Activated CD4-positive, CD25-positive, alpha-beta regulatory T cell treated with anti-CD3 and anti-CD28 coated beads, Interleukin-2, amount 50 U/mL, for 24 hours (primary cell): ENCODE data around the gene RNF181.
"Not testable (repeated sequence)": the region's sequence is repeated elsewhere in the genome, so short reads cannot be mapped to it uniquely, and the experiment has no call there.

ENCODE experiments used
- ATAC-seq, 2 donors: fragments of 150-1000 bp; cut with Tn5 transposase; one replicate each; pipeline ENCODE4 v1.10.0; 2021; ENCODE audit warnings: mild to moderate bottlenecking in 1 of 2, moderate library complexity in 1 of 2

The RNF181 gene

GRCh38 chr2:85596486-85597143, 1.1 kb downstream of the RNF181 start:
- ATAC-seq, result no peak

DNA sequence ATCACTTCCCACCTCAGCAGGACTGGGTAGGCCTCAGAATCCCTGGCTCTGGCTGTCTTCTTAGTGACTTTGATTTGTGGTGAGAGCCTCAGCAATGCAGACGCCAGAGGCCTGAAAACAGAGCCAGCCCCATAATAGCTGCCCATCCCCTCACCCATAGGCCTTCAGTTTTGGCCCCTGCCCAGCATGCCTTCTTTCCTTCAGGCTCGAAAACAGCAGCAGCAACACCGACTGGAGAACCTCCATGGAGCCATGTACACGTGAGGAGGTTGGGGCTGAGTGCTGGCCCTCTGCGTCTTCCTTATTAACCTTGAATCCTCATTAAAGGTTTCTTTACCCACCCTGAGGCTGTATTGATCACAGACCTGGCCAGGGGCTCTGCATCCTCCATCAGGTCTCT, 1.7 kb downstream of the RNF181 start:
- no peak for ATAC-seq

DNA sequence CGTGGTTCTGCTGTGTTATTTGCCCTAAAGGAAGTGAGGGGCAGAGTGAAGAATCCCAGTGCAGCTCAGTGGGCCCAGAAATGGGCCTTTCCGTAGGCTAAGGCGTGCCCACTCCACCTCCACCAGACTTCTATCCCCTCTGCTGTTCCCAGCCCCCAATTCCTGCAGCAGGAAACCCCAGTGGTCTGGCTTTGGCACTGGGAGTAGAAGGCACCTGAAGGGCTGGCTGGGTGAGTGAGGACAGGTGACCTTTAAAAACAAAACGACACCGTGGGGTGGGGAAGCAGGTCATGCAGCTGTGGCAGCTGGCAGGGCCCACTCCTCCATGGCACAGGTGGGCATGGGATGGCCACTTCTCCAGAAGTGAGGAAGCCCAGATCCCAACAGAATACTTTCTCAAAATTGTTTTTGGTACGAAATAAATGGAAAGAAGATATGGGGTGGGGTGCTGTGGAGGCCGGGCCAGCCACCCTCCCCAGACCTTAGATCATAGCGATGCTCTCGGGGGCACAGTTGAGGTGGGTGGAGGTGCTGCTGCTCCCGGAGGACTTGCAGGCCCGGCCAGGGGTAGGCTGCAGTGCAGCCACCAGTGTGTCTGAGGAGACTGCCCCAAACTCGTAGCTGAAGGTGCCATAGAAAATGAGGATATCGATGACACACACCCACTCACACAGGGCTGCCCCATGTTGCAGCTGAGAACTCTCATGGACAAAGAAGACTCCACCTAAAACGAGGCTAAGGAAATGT, 3.2 kb downstream of the RNF181 start:
- ATAC-seq, result no peak

GRCh38 chr2:85599468-85600234, 4.1 kb downstream of the RNF181 start:
- no peak for ATAC-seq

DNA sequence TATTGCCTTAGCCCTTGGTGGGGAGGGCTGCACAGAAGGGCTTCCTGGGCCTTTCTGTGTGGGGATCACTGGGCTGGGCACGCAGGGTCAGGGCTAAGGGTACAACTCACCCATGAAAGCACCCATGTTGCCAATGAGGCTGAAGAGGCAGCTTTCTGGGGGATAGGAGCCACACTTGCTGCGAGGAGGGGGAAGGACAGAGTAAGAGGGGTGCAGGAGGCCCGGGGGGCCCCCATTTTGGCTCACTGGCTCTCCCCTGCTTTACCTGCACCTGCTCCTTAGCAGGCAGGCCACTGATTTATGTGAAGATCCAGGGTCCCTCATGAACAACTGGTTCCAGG, 4.7 kb downstream of the RNF181 start:
- ATAC-seq, result no peak

GRCh38 chr2:85600951-85601770, 5.6 kb downstream of the RNF181 start:
- no peak for ATAC-seq

DNA sequence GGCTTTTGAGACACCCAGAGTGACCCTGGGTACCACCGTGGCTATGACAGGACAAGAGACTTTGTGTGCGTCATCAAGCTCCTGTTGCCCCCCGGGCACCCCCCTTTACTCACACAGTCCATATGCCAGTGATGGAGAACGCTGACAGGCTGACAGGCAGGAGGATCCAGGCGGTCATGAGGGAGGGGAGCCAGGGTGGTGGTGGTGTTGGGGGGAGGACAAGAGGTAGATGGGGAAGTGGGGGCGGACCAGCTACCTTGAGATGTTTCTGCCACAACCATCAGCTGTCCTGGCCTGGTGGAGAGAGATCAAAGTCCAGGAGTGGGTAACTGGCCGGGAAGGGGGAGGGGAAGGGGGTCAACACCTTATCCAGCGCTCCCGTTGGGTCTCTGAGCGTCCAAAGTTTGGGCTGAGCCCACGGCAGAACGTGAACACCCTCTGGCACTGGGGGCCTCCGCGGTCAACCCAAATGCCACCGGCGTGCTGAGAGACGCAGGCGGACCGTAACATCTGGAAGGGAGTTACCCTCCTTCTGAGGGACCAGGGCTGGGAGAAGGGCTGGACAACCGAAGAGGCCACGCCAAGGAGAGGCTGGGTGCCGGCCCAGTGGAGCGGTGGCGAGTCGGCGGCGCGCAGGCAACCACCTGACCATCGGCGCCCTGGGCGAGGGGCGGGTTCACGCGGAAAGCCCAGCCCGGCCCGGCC, 6.4 kb downstream of the RNF181 start:
- peak; percentile 8 to 9 for ATAC-seq

DNA sequence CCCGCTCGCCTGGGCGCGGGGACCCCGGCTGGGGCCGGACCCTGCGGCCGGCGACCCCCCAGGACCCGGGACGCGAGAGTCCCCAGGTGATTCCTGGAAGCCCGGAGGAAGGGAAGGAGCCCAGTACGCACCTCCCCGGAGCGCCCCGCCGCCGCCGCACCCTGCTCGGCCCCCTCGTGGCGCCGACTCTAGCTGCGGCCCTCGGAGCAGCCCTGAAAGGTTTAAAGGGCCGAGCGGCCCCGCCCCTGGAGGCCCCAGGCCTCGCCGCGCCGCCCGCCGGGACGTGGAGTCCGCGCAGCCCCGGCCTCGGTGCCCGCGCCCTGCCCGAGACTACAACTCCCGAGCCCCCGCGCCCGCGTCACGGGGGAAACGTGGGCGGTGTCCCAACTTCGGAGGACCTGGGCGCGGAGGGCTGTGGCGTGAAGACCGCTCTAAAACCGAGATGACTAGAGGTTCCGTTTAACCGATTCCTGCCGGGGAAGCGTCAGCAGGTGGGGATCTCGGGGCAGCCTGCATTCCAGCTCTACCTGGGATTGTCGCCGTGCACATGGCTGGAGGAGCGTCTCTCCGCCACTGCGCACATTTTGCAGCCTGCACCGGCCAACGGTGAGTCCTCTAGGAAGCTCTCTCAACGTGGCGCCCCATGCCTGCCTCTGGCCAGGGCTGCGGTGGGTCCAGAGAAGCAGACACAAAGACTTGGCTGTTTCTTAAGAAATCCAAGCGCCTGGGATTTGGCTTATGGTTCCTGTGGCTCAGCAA, 7.1 kb downstream of the RNF181 start, which contains the start of gene TMEM150A:
TSS of gene TMEM150A (minus strand) at position 223 of the 759 bp plus-strand sequence. CDS start 750 bp downstream, outside the sequence.
- ATAC-seq, result peak; percentile 98

DNA sequence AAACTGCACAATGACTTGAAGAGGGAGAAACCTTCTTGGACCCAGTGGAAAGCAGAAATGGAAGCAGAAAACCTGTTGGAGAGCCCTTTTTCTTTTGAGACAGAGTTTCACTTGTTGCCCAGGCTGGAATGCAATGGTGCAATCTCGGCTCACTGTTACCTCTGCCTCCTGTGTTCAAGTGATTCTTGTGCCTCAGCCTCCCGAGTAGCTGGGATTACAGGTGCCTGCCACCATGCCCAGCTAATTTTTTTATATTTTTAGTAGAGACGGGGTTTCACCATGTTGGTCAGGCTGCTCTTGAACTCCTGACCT, 8.5 kb downstream of the RNF181 start:
- not testable (repeated sequence) for ATAC-seq

- no peak for ATAC-seq
Measured at GRCh38 chr2:85604568-85605339, 9.2 kb downstream of the RNF181 start.

DNA sequence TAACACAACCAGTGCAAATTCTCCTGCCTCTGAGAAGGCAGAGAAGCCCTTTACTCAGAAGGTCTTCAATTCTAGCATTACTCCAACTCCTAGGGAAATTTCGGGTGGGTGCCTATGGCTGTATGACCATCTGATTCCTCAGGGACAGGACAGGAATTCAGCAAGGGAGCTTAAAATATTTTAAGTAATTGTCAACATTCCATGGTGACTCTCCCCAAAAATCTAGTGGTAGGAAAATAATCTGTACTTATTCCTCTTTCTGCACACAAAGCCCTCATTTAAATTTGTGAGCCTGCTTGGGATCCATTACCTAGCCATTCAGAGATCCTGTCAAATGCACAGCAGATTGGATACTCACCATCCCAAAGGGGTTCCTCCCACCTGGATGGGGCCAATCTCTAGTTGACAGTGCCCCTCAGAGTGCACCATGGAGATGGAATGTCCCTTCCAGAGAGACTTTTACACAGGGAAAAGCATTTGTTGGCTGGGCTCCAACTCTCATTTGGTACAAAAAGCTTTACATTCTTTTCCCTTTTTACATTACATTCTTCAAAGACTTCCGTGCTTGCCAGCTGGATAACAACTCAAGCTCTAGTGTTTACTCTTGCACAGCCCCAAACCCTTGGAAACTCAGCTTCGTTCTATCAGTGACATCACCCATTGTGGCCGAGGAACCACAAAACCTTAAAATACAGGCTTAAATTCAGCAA, 10.0 kb downstream of the RNF181 start:
- no peak for ATAC-seq

DNA sequence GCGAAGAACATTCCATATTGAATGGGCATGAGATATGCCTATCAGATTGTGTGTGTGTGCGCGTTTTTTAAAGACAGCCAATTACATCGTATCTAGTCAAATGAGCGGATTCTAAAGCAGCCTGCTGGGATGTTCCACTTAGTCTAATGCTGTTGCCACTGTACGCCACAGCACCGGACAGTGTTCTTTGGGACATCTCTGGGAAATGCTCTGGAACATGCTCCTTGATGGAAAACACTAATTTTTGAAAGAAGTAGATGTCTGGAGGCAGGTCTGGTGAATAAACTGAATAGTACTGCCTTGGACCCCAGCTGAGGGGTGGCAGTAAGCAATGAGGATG, 10.5 kb downstream of the RNF181 start:
- no peak for ATAC-seq

DNA sequence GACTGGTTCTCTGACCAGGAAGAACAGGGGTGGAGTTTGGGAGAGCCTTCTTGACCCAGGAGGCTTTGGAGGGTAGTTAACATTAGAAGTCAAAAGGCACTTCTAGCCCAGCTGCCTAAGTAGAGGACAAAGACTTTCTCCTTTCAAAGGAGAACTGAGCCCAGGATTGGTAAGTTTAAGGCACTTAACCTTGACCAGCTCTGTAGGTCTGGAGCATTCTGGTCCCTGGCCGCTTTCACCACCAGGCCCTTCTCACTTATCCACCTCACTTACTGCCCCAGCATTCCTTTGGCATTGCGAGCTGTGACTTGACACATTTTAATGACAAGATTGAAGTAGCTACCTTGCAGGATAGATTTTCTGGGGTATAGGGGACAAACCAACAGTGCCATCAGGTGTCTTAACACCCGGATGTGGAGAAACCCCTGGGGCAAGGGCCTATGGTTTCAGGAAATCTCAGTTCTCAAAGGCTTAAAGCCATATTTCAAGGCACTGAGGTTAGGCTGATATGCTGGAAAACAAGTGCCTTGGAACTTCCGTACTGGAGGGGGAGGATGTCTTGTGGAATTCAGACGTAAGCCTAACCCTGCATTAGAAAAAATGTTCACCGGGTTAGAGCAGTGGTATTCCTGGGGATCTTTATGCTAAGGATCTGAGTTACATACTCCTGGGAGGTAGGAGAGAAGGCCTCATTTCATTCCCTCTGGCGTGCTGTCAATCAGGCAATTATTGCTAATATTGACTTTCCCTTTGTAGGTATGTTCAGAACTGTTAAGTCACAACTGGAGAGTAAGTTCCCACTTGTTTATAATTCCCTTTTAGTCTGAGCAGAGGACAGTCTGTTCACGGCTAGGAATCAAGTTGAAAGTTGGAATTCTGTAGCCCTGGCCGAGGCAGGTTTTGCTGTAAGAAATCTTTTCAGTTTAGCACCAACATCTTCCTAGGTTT, 12.0 kb downstream of the RNF181 start:
- ATAC-seq, result no peak

DNA sequence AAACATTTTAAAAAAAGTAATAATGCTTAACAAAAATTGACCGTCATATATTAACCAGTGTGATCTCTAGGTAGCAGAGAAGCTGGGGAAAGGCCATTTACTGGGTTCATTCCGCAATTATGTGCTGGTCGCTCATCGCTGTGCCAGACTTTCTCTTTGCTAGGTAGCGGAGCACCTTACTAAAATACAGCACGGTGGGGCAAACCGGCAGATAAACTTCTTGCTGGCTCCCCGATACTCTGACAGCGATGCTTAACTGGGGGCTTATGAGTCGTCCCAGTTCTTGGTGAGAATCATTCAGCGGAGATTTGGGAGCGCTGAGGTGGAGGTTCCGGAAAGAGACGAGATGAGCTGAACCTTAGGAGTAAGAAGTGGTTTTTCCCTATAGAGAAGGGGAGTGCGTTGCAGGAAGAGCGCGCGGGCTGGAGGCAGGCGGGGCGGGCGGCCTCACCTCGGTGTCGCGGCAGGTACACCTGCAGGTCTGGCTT, 15.7 kb downstream of the RNF181 start:
- ATAC-seq, result peak; percentile 3 to 6

DNA sequence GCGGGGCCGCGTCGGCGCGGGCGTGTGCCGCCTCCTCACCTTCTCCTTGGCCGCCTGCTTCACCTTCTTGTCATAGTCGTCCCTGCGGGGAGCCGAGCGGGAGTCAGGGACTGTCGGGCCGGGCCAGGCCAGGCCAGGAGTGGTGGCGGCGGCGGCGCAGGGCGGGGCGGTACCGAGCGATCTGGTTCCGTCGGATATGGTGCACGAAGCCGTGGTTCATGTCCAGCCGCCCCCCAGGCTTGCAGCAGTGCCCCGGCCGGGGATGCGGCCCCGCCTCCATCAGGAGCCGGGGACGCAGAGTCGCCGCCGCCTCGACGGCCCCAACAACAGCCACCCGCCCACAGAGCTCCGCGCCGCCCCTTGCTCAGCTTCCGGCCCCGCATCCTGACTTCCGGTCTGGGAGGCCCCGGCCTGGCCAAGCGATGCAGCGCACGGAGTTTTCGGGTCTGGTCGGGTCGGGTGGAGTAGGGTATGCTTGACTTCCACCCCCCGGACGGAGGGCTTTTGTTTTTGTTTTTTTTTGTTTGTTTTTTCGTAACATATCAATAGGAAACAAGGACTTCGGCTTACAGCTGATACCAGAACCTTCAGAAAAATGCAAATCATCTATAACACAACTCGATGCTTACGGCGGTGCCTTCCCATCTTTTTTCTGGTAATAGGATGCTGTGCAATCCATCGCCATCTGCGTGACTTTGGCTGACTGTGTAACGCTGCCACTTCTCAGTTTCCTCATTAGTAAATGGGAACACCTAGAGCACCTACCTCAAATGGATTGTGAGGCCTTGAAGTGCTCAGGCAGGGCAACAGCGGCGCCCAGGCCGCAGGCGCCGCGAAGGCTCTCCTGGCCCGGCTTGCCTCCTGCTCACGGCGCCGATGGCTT, 16.4 kb downstream of the RNF181 start, which contains the start of gene C2orf68:
TSS of gene C2orf68 (minus strand) at position 362 of the 883 bp plus-strand sequence. CDS start at position 280, 82 bp downstream.
- peak; percentile 67 for ATAC-seq

DNA sequence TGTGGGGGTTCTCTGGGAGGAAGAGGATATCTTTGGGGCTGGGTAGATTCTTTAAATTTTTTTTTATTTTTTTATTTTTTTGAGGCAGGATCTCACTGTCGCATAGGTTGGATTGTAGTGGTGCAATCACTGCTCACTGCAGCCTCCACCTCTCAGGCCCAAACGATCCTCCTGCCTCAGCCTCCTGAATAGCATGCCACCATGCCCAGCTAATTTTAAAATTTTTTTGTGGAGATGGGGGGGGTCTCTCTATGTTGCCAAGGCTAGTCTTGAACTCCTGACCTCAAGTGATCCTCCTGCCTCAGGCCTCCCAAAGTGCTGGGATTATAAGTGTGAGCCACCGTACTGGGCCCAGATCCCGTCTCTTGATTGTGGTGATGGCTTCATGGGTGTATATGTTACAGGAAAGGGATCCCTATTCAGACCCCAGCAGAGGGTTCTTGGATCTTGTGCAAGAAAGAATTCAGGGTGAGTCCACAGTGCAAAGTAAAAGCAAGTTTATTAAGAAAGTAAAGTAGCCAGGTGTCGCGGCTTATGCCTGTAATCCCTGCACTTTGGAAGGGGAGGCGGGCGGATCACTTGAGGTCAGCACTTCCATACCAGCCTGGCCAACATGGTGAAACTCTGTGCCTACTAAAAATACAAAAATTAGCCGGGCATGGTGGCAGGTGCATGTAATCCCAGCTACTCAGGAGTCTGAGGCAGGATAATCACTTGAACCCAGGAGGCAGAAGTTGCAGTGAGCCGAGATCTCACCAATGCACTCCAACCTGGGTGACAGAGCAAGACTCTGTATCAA, 18.4 kb downstream of the RNF181 start:
- no peak for ATAC-seq

DNA sequence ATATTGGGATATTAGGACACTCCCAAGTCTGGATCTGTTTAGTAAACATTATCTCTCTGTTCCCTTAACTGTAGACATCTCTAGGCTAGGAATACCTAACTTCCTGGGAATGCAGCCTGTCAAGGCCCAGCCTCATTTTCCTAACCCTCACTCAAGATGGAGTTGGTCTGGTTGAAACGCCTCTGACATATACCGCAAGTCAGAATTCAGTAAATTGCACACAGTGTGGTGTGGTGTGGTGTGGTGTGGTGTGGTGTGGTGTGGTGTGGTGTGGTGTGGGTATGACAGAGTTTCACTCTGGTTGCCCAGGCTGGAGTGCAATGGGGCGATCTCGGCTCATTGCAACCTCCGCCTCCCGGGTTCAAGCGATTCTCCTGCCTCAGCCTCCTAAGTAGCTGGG, 19.2 kb downstream of the RNF181 start:
- not testable (repeated sequence) for ATAC-seq
